D721Med (cell line): ENCODE results near the gene NAB2.

Experiments
- DNase-seq: peaks from one replicate; pipeline ENCODE4 v3.0.0; 2011; ENCODE audit warnings: low spot score; ENCODE audit not compliant: insufficient read length
- FAIRE-seq: peaks from 2 replicates; lab custom pipeline; 2011; peaks lifted over from hg19 to GRCh38; lab: Jason Lieb, UNC
- CTCF ChIP-seq: IDR thresholded peaks from 2 replicates; pipeline ENCODE4 v1.5.1; 2012; ENCODE audit warnings: mild to moderate bottlenecking, control low read depth; ENCODE audit not compliant: insufficient read depth; ENCODE audit errors: missing control alignments

Gene NAB2

GRCh38 chr12:57096099-57096572 is 7.2 kb downstream of the NAB2 start:
- no peak for TF ChIP-seq CTCF
- FAIRE-seq (no peak), DNase-seq (no peak)

DNA sequence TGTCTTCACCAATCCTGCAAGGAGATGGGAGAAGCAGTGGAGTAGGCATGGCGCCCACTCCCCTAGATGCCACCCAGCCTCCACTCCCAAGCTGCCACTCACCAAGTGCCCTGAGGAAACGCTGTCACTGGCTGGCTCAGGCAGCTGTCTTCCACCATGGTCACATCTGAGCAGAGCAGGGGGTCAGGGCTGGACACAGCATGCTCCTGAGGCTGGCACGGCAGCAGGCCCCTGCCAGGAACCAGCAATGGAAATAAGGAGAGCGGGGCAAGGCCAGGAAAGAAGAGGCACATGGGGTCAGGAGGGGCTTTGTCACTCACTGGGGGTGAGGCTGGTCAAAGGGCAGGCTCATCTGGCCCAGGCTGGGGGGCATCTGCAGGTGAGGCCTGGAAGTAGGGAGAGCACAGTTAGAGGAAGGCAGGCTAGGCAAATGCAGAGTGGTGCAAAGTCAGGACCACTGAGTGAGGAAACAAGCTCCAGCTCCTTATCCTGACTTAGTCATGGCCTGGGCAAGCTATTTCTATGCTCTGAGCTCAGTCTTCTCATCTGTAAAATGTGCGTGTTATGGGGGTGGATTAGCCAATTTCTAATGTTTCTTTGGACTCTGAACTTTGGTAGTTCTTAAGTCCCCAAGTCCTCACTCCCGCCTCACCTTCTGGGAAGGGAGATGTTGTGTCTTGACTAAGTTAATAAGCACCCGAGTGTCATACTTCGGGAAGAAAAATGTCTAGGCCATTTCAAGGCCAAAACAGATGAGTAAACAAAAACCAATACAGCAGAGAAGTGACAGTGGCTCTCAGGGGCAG is 8.0 kb downstream of the NAB2 start:
- FAIRE-seq = no peak
- no peak for TF ChIP-seq CTCF
- no peak for DNase-seq

- no peak for FAIRE-seq
- TF ChIP-seq CTCF = no peak
Observed at GRCh38 chr12:57097554-57097835, 8.6 kb downstream of the NAB2 start.

DNA sequence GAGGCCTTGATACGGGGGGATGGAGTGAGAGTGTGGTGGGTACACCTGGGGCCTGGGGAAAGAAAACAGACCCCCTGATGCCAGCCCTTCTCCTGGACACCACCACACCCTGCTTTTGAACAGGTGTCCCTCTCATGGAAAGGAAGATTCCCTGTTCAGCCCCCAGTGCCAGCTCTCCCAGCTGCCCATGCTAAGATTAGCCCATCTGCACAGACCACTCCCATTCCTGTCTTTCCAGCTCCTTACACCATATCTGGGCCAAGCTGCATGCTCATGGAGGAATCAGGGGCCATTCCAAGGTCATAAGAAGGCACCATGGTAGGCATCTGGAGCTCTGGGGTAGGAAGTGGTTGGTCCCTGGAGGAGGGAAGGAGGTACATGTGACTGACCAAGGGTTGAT is 9.6 kb downstream of the NAB2 start:
- no peak for TF ChIP-seq CTCF
- DNase-seq (peak; percentile 11), FAIRE-seq (no peak)

More at GRCh38 chr12:57097554-57097835, 8.6 kb downstream of the NAB2 start:
- no peak for DNase-seq

DNA sequence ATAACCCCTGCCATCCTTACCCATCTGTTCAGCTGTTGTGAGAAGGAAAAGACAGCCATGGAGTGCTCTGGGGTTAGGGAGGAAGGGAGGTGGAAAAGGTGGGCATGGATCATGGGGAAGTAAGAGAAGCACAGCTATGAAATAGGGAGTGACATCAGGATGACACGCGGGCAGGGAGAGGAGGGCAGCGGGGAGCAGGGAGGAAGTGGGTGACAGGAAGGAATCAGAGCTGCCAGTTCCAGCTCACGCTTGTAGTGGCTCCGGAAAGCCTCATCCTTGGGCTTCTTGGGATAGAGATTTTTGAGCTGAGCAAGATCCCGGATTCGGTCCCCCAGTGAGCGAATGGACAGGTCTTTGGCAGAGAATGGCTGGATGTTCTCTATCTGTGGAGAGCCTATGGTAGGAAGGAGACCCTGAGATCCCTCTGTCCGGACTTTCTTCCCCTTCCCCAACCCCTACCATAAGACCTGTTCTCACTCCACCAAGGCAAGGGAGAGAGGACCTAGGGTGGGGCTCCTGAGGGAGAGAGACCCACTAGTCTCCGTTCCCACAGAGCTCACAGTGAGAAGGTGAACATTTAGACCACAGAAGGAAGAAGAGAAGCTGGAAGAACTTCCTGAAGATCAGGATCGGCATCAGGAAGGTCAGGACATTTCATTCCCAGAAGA is 10.3 kb downstream of the NAB2 start:
- no peak for TF ChIP-seq CTCF
- FAIRE-seq = no peak
- no peak for DNase-seq

GRCh38 chr12:57099766-57100165 is 10.9 kb downstream of the NAB2 start:
- DNase-seq (no peak), FAIRE-seq (no peak)
- TF ChIP-seq CTCF = no peak

- TF ChIP-seq CTCF = no peak
Observed at GRCh38 chr12:57101892-57102695, 13.2 kb downstream of the NAB2 start.

More at GRCh38 chr12:57101892-57102695, 13.2 kb downstream of the NAB2 start:
- DNase-seq = no peak
- FAIRE-seq = no peak
